HG02678 (cell line): Measurements from ENCODE around the gene GCNT1.
"Not testable (repeated sequence)": the region's sequence is repeated elsewhere in the genome, so short reads cannot be mapped to it uniquely, and the experiment has no call there.

Source experiments
- ATAC-seq: cut with Tn5 transposase; IDR thresholded peaks from one replicate; pipeline ENCODE4 v1.9.1; 2021; ENCODE audit warnings: mild to moderate bottlenecking, moderate library complexity; ENCODE audit not compliant: unreplicated experiment

The GCNT1 gene

GRCh38 chr9:76479337-76479736 lies 20.4 kb downstream of the GCNT1 start:
- not testable (repeated sequence) for ATAC-seq

DNA sequence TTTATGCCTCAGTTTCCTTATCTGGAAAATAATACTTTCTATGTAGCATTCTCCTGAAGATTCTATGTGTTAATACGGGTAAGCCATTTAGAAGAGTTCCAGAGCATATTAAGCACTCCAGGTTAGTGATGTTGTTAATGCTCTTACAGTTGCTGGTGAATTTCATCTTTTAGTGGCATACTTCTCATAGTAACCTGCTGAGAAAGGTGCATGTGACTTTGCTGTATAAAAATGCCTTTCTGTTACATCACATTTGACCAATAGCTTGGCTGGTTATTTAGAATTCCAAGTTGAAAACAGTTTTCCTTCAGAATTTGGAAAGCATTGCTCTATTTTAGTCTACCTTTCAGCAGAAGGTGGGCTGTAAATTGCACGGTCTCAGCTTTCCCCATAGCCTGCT lies 27.2 kb downstream of the GCNT1 start:
- ATAC-seq, result no peak

DNA sequence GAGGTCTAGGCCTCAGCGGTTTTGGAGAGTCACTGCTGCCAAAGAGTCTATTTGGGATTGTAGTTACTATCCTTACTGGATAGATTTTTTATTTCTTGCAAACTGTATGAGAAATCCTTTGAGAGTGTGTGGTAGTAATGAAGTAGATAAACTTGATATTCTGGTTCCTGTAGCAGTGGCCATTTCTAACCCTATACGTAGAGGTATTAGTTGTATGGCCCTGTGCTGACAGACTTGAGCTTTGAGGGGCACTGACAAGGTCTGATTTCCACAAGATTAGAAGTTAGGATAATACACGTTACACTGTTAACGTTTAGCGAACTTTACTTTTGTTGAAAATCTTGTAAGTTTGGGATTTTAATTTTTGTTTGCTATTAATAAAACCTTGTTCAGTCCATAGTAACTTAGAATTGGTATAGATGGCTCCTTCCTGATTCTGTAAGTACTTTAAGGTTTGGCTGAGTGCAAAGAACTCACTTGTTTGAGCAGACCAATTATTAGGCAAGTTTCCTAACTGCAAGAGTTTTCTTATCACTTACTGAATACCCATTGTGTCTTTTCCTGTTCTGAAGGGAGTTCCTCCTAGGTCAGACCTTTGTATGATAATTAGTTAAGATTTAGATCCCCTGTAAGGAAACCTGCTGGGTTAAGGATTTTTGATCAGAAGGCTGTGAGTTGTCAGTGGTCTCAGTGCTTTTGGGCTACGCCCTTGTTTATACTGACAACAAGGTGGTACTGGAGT lies 31.4 kb downstream of the GCNT1 start:
- no peak for ATAC-seq

DNA sequence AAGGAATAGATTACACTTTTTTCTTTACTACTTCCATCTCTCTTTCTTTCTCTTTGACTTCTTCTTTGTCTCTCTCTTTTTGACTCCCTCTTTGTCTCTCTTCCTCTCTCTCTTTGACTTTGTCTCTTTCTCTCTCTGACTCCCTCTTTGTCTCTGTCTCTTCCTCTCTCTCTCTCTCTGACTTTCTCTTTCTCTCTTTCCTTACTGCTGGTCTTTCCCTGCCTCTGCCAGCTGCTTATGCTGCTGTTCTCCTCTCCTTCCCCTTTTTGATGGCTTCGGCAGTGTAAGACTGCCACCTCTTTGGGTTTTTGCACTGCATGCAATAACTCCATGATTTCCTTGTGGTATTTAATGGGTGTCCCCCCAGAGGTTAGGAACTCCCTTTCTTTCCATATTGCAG lies 32.1 kb downstream of the GCNT1 start:
- ATAC-seq, result not testable (repeated sequence)

DNA sequence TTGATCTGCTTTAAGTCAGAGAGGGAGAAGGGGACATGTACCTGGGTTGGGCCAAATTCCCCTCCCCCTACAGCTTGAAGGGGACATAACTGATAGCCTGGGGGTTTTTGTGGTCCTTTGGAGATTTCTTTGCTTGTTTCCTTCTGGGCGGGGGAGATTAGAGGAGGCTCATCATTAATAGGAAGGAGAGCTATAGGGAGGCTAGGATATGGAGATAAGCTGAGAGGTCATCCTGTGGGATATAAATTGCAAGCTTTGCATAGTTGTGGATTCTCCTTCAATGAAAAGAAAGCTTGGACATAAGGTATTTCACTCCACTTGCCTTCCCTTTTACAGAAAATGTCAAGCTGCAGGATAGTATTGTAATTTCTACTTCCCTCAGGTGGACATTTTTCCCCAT lies 34.5 kb downstream of the GCNT1 start:
- not testable (repeated sequence) for ATAC-seq

- no peak for ATAC-seq
These were observed 41.1 kb downstream of the GCNT1 start for GRCh38 chr9:76500061-76500460.

GRCh38 chr9:76502746-76503145 lies 43.8 kb downstream of the GCNT1 start:
- ATAC-seq, result no peak

GRCh38 chr9:76510041-76510440 lies 51.1 kb downstream of the GCNT1 start:
- ATAC-seq, result no peak

- no peak for ATAC-seq
These were observed 51.5 kb downstream of the GCNT1 start for GRCh38 chr9:76510446-76510845.

- no peak for ATAC-seq
These were observed 53.8 kb downstream of the GCNT1 start for GRCh38 chr9:76512826-76513225.

DNA sequence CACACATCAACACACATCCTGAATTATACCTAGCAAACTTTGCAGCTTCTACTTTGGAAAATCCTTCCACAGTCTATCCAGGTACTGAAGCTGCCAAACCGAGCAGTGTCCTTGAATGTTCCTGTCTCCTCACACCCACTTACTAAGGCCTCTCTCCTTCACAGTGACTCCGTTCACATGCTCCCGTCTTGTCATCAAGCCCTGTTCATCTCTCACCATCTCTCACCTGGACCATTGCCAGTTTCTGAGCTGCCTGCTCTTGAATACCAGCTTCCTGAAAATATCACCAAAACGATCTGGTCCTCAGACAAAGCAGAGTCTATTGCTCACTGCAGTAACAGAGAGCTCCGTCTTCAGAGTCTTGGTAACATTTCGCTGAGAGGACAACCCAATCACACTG lies 57.4 kb downstream of the GCNT1 start:
- ATAC-seq, result no peak

DNA sequence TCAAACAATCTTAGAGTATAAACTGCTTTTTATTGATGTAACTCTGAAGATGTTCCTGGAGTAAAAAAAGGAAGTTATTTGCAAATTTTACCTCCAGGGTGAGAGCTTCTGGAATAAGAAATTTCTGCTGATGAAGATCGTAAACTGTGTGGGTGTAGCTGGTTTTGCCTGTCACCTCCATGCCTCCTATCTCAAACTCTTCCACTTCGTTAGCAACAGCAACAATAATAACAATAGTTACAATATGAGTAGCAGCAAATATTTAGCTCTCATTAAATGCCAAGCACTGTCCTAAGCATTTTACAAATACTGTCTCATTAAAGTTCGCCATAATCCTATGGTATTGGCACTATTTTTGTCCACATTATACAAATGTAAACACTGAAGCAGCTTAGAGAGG lies 57.9 kb downstream of the GCNT1 start:
- no peak for ATAC-seq

GRCh38 chr9:76519075-76519835 lies 60.3 kb downstream of the GCNT1 start:
- ATAC-seq, result no peak

- ATAC-seq, result no peak
These were observed 62.3 kb downstream of the GCNT1 start for GRCh38 chr9:76521244-76521681.

DNA sequence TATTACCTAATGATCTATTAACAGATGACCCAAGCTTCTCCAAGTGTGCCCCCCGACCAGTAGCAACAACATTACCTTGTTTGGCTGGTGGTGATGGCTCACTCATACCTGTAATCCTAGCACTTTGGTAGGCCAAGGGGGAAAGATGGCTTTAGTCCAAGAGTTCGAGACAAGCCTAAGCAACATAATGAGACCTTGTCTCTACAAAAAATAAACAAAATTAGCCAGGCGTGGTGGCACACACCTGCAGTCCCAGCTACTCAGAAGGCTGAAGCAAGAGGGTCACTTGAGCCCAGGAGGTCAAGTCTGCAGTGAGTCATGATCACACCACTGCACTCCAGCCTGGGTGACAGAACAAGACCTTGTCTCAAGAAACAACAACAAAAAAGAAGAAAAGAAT lies 62.9 kb downstream of the GCNT1 start:
- no peak for ATAC-seq

DNA sequence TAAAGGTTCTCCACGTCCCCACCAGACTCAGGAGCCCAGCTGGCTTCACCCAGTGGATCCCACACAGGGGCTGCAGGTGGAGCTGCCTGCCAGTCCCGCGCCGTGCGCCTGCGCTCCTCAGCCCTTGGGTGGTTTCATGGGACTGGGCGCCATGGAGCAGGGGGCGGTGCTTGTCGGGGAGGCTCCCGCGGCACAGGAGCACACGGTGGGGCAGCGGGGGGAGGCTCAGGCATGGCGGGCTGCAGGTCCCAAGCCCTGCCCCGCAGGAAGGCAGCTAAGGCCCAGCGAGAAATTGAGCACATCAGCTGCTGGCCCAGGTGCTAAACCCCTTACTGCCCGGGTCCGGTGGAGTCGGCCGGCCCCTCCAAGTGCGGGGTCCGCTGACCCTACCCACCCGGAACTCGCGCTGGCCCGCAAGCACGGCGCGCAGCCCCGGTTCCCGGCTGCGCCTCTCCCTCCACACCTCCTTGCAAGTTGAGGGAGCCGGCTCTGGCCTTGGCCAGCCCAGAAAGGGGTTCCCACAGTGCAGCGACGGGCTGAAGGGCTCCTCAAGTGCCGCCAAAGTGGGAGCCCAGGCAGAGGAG lies 64.7 kb downstream of the GCNT1 start:
- not testable (repeated sequence) for ATAC-seq

- ATAC-seq, result no peak
These were observed 66.2 kb downstream of the GCNT1 start for GRCh38 chr9:76525196-76525595.

DNA sequence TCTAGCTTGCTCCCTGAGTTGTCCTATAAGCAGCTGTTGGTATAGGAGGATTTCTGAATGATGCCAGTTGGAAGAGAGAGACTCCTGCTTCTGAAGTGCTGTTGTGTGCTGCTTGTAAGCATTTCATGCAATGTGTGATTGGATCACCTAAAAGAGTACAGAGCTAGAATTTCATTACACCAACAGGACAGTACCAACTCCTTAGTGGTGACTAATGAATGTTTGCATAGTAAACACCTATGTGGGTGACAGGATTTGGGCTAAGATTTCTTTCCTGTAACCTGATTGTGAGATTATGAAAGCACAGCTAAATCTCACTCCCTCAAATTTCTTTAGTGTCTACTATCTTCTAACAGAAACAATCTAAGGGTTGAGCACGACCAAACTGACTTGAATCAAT lies 67.0 kb downstream of the GCNT1 start:
- ATAC-seq, result no peak

- no peak for ATAC-seq
These were observed 69.1 kb downstream of the GCNT1 start for GRCh38 chr9:76528056-76528455.

DNA sequence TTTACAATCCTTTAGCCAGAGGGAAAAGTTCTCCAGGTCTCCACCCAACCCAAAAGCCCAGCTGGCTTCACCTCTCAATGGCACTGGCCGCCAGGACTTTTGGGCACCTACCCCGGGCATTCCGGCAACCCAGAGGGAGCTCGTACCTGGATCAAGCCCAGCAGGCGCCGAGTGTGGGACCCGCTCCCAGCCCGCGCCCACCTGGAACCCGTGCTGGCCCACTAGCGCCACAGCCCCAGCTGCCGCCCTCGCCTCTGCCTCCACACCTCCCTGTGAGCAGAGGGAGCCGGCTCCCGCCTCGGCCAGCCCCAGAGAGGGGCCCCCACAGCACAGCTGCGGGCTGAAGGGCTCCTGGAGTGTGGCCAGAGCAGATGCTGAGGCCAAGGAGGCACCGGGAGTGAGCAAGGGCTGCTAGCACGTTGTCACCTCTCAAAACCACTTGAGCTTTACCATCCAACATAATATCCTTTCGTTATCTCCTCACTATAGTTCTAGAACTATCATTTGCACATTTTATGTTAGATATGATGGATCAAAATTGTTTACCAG lies 69.7 kb downstream of the GCNT1 start:
- ATAC-seq, result no peak

- ATAC-seq, result no peak
These were observed 70.7 kb downstream of the GCNT1 start for GRCh38 chr9:76529653-76530052.
